MCF 10A (cell line): ENCODE measurements around the gene ASCC1. TPM values are rescaled to one million over a fixed set of nuclear protein-coding genes. Genes with fewer than 3 reads are reported as not detected.

Experiments
- BruUV-seq: library from RNA; stranded (reverse); fragments of 400-500 nt; replicated peaks from 2 replicates; lab custom pipeline; 2021; lab: Mats Ljungman, UMichigan
- CTCF ChIA-PET: fragments of 300-600 bp; sonication (Branson Sonifier 250); formaldehyde crosslinking; extraction: SDS; loops from one replicate; lab custom pipeline; 2021; ENCODE audit warnings: antibody characterized with exemption, inconsistent platforms; lab: Yijun Ruan, JAX
- POLR2A ChIA-PET: fragments of 300-600, 350-650 bp; sonication (Branson Sonifier 250); formaldehyde crosslinking; extraction: SDS; loops from one replicate; lab custom pipeline; 2020; ENCODE audit warnings: antibody characterized with exemption, inconsistent platforms; lab: Yijun Ruan, JAX
- DNase-seq: peaks from one replicate; pipeline ENCODE4 v3.0.0-alpha.2; 2018; ENCODE audit not compliant: unreplicated experiment
- H3K27ac Mint-ChIP-seq: one replicate; pipeline ENCODE4 v1.8.0; 2022; ENCODE audit warnings: mild to moderate bottlenecking, low read depth, mixed read lengths; ENCODE audit not compliant: unreplicated experiment
- H3K27me3 Mint-ChIP-seq: one replicate; pipeline ENCODE4 v1.8.0; 2022; ENCODE audit warnings: mixed read lengths; ENCODE audit not compliant: insufficient read depth, unreplicated experiment
- H3K36me3 Mint-ChIP-seq: one replicate; pipeline ENCODE4 v1.8.0; 2022; ENCODE audit warnings: mild to moderate bottlenecking, moderate library complexity, mixed read lengths; ENCODE audit not compliant: insufficient read depth, unreplicated experiment
- H3K4me1 Mint-ChIP-seq: one replicate; pipeline ENCODE4 v1.8.0; 2022; ENCODE audit warnings: mixed read lengths; ENCODE audit not compliant: insufficient read depth, unreplicated experiment
- H3K4me3 Mint-ChIP-seq: one replicate; pipeline ENCODE4 v1.8.0; 2022; ENCODE audit warnings: mild to moderate bottlenecking, moderate library complexity, mixed read lengths; ENCODE audit not compliant: unreplicated experiment
- H3K9me3 Mint-ChIP-seq: one replicate; pipeline ENCODE4 v1.8.0; 2022; ENCODE audit warnings: mixed read lengths; ENCODE audit not compliant: unreplicated experiment
- CTCF ChIP-seq: fragments of 200-600 bp; IDR thresholded peaks from one replicate; pipeline ENCODE4 v1.8.0; 2022; ENCODE audit warnings: antibody characterized with exemption, mild to moderate bottlenecking; ENCODE audit not compliant: unreplicated experiment
- intact Hi-C: fragments of 100-400 bp; cut with micrococcal nuclease; formaldehyde crosslinking; loops from 2 replicates; pipeline ENCODE4 v1.14.1; 2022
- total RNA-seq: library from RNA; stranded (reverse); gene quantifications from 2 replicates; pipeline ENCODE4 v1.2.3, GENCODE V29; 2022

Gene ASCC1
- total RNA-seq, 1 experiment from 2014 or later: 26.3 TPM

DNA sequence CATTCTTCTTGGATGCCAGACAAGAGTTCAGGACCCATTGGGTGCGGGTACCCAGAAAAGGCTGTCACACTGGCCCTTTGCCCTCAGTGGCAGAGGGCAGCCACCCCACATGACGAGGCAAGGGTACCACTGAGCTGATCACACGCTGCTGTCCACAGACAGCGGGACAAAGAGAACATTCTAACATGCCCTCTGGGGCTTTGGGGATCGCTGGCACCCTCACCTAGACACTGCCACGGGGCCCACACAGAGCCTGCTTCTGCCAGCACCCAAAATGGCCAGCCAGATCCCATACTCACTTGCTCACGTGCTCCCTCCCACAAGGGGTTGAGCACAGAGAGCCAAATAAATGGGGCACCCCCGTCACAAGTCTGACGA lies 111.0 kb downstream of the ASCC1 start:
- no peak overlapping the region for H3K4me3 Mint-ChIP-seq
- no peak overlapping the region for H3K27ac Mint-ChIP-seq
- POLR2A ChIA-PET: no interaction called here
- no peak for TF ChIP-seq CTCF
- no TSS peak for BruUV-seq
- DNase-seq: no peak
- intact Hi-C loops: no loop called here
- H3K4me1 Mint-ChIP-seq: peaks cover 18% of the 10 kb centered on the region
- CTCF ChIA-PET: interaction anchor here (0.6 kb wide), 1 partner anchor 49 kb away, joined by 3 read pairs; no protein-coding TSS in a partner anchor
- H3K36me3 Mint-ChIP-seq: peaks cover 12% of the 10 kb centered on the region
- H3K9me3 Mint-ChIP-seq: no peaks in the 10 kb centered on the region
- H3K27me3 Mint-ChIP-seq: no peaks in the 10 kb centered on the region

DNA sequence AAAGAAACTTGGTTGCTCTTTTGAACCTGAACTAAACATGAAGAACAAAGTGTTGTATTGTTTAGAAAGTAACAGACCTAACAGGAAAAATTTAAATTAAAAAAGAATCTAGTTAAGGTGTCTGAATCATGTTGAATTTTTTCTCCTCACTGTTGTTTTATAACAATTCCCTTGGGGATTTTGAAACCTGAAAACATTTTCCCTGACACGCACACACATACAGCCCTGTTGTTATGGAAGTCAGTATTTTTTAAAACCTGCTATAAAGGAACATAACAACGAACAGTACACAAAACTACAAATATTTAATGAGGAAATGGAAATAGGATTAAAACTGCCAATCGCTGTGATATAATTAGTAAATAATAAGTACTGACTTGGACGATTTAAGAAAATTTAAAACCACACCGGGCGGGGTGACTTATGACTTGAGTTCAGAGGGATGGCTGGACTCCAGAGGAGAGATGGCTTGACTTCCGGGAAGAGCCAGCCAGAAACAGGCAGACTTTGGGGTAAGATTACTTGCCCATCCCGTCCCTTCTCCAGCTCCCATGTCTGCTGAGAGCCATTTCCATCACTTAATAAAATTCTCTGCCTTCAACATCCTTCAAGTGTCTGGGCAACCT lies 111.5 kb downstream of the ASCC1 start:
- CTCF ChIA-PET: interaction anchor here (0.6 kb wide), 2 partner anchors 50 to 1555 kb away, joined by 3 read pairs; no protein-coding TSS in a partner anchor
- no TSS peak for BruUV-seq
- no peak for DNase-seq
- Mint-ChIP-seq H3K4me1 (peaks cover 18% of the 10 kb centered on the region), H3K9me3 (no peaks in the 10 kb centered on the region), H3K27me3 (no peaks in the 10 kb centered on the region), H3K36me3 (peaks cover 17% of the 10 kb centered on the region), H3K27ac (no peak overlapping the region), H3K4me3 (no peak overlapping the region)
- no peak for TF ChIP-seq CTCF
- POLR2A ChIA-PET: interaction anchor here (0.6 kb wide), 2 partner anchors 14 to 31 kb away, joined by 3 read pairs; no protein-coding TSS in a partner anchor
- intact Hi-C loops: no loop called here

DNA sequence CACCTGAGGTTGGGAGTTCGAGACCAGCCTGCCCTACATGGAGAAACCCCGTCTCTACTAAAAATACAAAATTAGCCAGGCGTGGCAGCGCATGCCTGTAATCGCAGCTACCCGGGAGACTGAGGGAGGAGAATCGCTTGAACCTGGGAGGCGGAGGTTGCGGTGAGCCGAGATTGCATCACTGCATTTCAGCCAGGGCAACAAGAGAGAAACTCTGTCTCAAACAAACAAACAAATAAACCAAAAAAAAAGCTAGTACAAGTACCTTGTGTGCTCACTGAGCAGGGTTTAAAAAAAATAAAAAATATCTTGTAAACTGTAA lies 116.5 kb downstream of the ASCC1 start:
- no peak overlapping the region for H3K4me3 Mint-ChIP-seq
- ChIA-PET POLR2A (interaction anchor here (0.8 kb wide), 1 partner anchor 9 kb away, joined by 3 read pairs; no protein-coding TSS in a partner anchor), CTCF (interaction anchor here (1.1 kb wide), 1 partner anchor 26 kb away, joined by 3 read pairs; no protein-coding TSS in a partner anchor)
- peaks cover 34% of the 10 kb centered on the region for H3K36me3 Mint-ChIP-seq
- H3K4me1 Mint-ChIP-seq: peaks cover 15% of the 10 kb centered on the region
- TF ChIP-seq CTCF: no peak
- no peaks in the 10 kb centered on the region for H3K9me3 Mint-ChIP-seq
- no peak for DNase-seq
- no peaks in the 10 kb centered on the region for H3K27me3 Mint-ChIP-seq
- peak overlapping the region; percentile 57 for H3K27ac Mint-ChIP-seq
- intact Hi-C loops: no loop called here
- BruUV-seq: no TSS peak

- Mint-ChIP-seq H3K4me1 (peaks cover 14% of the 10 kb centered on the region), H3K36me3 (peaks cover 34% of the 10 kb centered on the region), H3K9me3 (no peaks in the 10 kb centered on the region), H3K27me3 (no peaks in the 10 kb centered on the region), H3K4me3 (no peak overlapping the region), H3K27ac (peak overlapping the region; percentile 57)
- ChIA-PET CTCF (interaction anchor here (1.1 kb wide), 1 partner anchor 27 kb away, joined by 3 read pairs; no protein-coding TSS in a partner anchor), POLR2A (interaction anchor here (0.8 kb wide), 1 partner anchor 9 kb away, joined by 3 read pairs; no protein-coding TSS in a partner anchor)
- intact Hi-C loops: no loop called here
- BruUV-seq: no TSS peak
- TF ChIP-seq CTCF: no peak
- no peak for DNase-seq
These were observed 117.1 kb downstream of the ASCC1 start for GRCh38 chr10:72098836-72099599.
